NB4 (cell line): ENCODE results near the gene AIP.

Experiments
- DNase-seq: peaks from one replicate; pipeline ENCODE4 v3.0.0; 2010; ENCODE audit warnings: low read depth
- H3K4me3 ChIP-seq: one replicate; pipeline ENCODE4 v1.5.1; 2011; ENCODE audit warnings: mild to moderate bottlenecking, low read depth, low read length, moderate library complexity
- CTCF ChIP-seq: IDR thresholded peaks from one replicate; pipeline ENCODE4 v1.5.1; 2012; ENCODE audit warnings: low read depth, low read length
- MAX ChIP-seq: IDR thresholded peaks from 2 replicates; pipeline ENCODE4 v1.6.1; 2011; ENCODE audit warnings: low read depth, low read length
- MYC ChIP-seq: IDR thresholded peaks from 2 replicates; pipeline ENCODE4 v1.6.1; 2011; ENCODE audit warnings: low read depth, low read length
- POLR2A ChIP-seq: IDR thresholded peaks from 2 replicates; pipeline ENCODE4 v1.6.1; 2011; ENCODE audit warnings: mild to moderate bottlenecking; ENCODE audit not compliant: insufficient read length; ENCODE audit errors: extremely low read depth

AIP gene

GRCh38 chr11:67440229-67441097 lies 42.4 kb upstream of the AIP start:
- no peak overlapping the region for H3K4me3 ChIP-seq
- TF ChIP-seq MAX: no peak
- no peak for TF ChIP-seq CTCF
- no peak for TF ChIP-seq MYC
- TF ChIP-seq POLR2A: no peak
- DNase-seq: peak; percentile 33

GRCh38 chr11:67441098-67441563 lies 41.7 kb upstream of the AIP start:
- H3K4me3 ChIP-seq: no peak overlapping the region
- TF ChIP-seq MYC: no peak
- TF ChIP-seq CTCF: no peak
- no peak for TF ChIP-seq MAX
- no peak for TF ChIP-seq POLR2A
- peak; percentile 43 for DNase-seq

- peak; percentile 40 for DNase-seq
- H3K4me3 ChIP-seq: no peak overlapping the region
- TF ChIP-seq POLR2A (no peak), MYC (no peak), MAX (no peak), CTCF (no peak)
These were observed 41.0 kb upstream of the AIP start for GRCh38 chr11:67441731-67442351.

- DNase-seq: peak; percentile 38
- no peak overlapping the region for H3K4me3 ChIP-seq
- TF ChIP-seq MAX (no peak), POLR2A (no peak), CTCF (no peak), MYC (no peak)
These were observed 40.1 kb upstream of the AIP start for GRCh38 chr11:67442504-67443404.

- TF ChIP-seq CTCF (no peak), POLR2A (peak; percentile 3), MAX (no peak), MYC (no peak)
- no peak overlapping the region for H3K4me3 ChIP-seq
- DNase-seq: no peak
These were observed 37.3 kb upstream of the AIP start for GRCh38 chr11:67445515-67445914.
